Heart left ventricle (tissue), 16 donors: ENCODE data around the gene SLC44A5. TPM values are rescaled to one million over a fixed set of nuclear protein-coding genes. Genes with fewer than 3 reads are reported as not detected.
A peak's percentile ranks its signal among the peaks of the same experiment; 100 is the strongest.

Experiments used
- ATAC-seq, 4 donors: fragments of 200-7000 bp; cut with Tn5 transposase; one replicate each; pipeline ENCODE4 v1.9.1; 2020 to 2022; ENCODE audit warnings: moderate library complexity in 4 of 4, mild to moderate bottlenecking in 3 of 4, moderate number of reproducible peaks in 1 of 4
- DNase-seq, 5 donors: peaks; one replicate each; pipeline ENCODE4 v3.0.0-alpha.2; 2020
- H3K27ac ChIP-seq, 12 donors: fragments of 200-600 bp; sonication (generic) in 4 of 12; one replicate each; pipeline versions ENCODE4 v1.5.0 to v1.8.0; 2016 to 2022; ENCODE audit warnings: mild to moderate bottlenecking in 2 of 12
- H3K27me3 ChIP-seq, 9 donors: fragments of 200-600 bp; sonication (generic) in 2 of 9; one replicate each; pipeline versions ENCODE4 v1.5.1 to v1.8.0; 2016 to 2022; ENCODE audit warnings: mild to moderate bottlenecking in 3 of 9
- H3K36me3 ChIP-seq, 9 donors: fragments of 200-600 bp; sonication (generic) in 2 of 9; one replicate each; pipeline versions ENCODE4 v1.5.0 to v1.8.0; 2018 to 2022; ENCODE audit warnings: mild to moderate bottlenecking in 2 of 9
- H3K4me1 ChIP-seq, 12 donors: fragments of 200-600 bp; sonication (generic) in 4 of 12; one replicate each; pipeline versions ENCODE4 v1.5.0 to v1.8.0; 2016 to 2022; ENCODE audit warnings: mild to moderate bottlenecking in 3 of 12
- H3K4me3 ChIP-seq, 12 donors: fragments of 200-600 bp; sonication (generic) in 4 of 12; one replicate each; pipeline versions ENCODE4 v1.5.0 to v1.8.0; 2017 to 2022; ENCODE audit warnings: mild to moderate bottlenecking in 9 of 12, moderate library complexity in 4 of 12
- H3K9me3 ChIP-seq, 12 donors: fragments of 200-600 bp; sonication (generic) in 4 of 12; one replicate each; pipeline versions ENCODE4 v1.5.0 to v1.8.0; 2016 to 2022; ENCODE audit warnings: mild to moderate bottlenecking in 1 of 12
- CTCF ChIP-seq, 12 donors: fragments of 200-600 bp; sonication (generic) in 4 of 12; IDR thresholded peaks; one replicate each; pipeline versions ENCODE4 v1.5.0 to v1.8.0; 2018 to 2022; ENCODE audit warnings: antibody characterized with exemption in 12 of 12, mild to moderate bottlenecking in 5 of 12
- POLR2A ChIP-seq, 2 donors: fragments of 450-650 bp; IDR thresholded peaks; one replicate each; pipeline ENCODE4 v1.6.1; 2017; ENCODE audit warnings: antibody characterized with exemption in 2 of 2, mild to moderate bottlenecking in 2 of 2, moderate library complexity in 2 of 2
- WGBS, 4 donors: extraction: QIAGEN DNeasy Blood & Tissue Kit in 2 of 4; methylation state at CpG; one replicate each; pipeline versions ENCODE4 v1.1.5 to v1.1.7; 2013 to 2018; 5-methylcytosine and 5-hydroxymethylcytosine counted together
- intact Hi-C, 10 donors: fragments of 100-400 bp; cut with DNase I; formaldehyde crosslinking; loops; one replicate each; pipeline versions ENCODE4 v1.11.1 to v1.14.2; 2022
- polyA plus RNA-seq, 2 donors: library from polyadenylated mRNA; stranded (reverse); fragments of 200-250 nt; gene quantifications; one replicate each; pipeline ENCODE4 v1.2.3, GENCODE V29; 2013
- total RNA-seq, 9 donors: library from RNA; depleted of rRNA in 2 of 9; stranded (reverse); fragments of >200 nt in 2 of 9; fragmentation: NEBNext Ultra II Directional in 3 of 9; extraction: Animal tissue kit (Norgen Biotek cat#: 25700) in 3 of 9; gene quantifications; one replicate each; pipeline versions ENCODE4 v1.1.0 to v1.2.4, GENCODE V29; 2016 to 2023
- donor health status: ischemic (EF 13 %, LVEDD 7.1; RV severe dilation, severe dysfunction).
- donor health status: healthy with polysubstance abuse.
- donor health status: DM: no; HTN: yes; CAD: no.
- donor health status: DM: no; HTN: no; CAD: no.
- donor health status: ischemic (EF 25% LVEDD 6.9; RV normal size, moderate dysfunction).
- donor health status: ischemic (EF 25% LVEDD 5.7; RV mildly dilated, moderate dysfunction).
- donor health status: healthy.
- donor health status: DM: yes; HTN: yes; CAD: no.
- donor health status: ischemic (EF 35%, LVEDD 5.7; RV mildly dilated, moderate dysfunction).
- donor health status: nonischemic (EF 11% LVEDD 7.7; RV severe dilation, severe dysfunction).
- donor health status: DM: yes; HTN: yes; CAD: no.
- donor health status: PGD.
- donor health status: ischemic (EF 29% LVEDD 5.4; RV normal size, mild dysfunction).
- donor health status: nonischemic (EF 23%, LVEDD 6.1; RV moderate dilation, normal function).

SLC44A5 gene
- total and polyA plus RNA-seq, 11 donors, result 0.07 to 7.5 (median 1.8) TPM; not detected in 1

- peak in 1 of 4 donors; percentile 63 for ATAC-seq
- DNase-seq, result no peak
- Histone ChIP-seq H3K27me3 (no peaks in the 10 kb centered on the region), H3K27ac (no peak overlapping the region), H3K4me3 (no peak overlapping the region), H3K36me3 (no peaks in the 10 kb centered on the region), H3K9me3 (no peaks in the 10 kb centered on the region), H3K4me1 (no peaks in the 10 kb centered on the region)
- 53 to 67% (median 60%) methylated on average over 5 of the region's 5 CpGs for WGBS, 4 donors
- TF ChIP-seq POLR2A (IDR thresholded peaks at IDR 0.05) (no peak), CTCF (IDR thresholded peaks at IDR 0.05) (no peak)
- intact Hi-C loops, result no loop called here
These were observed 108.1 kb downstream of the SLC44A5 start for GRCh38 chr1:75502776-75503175.

GRCh38 chr1:75501577-75502295 lies 109.2 kb downstream of the SLC44A5 start:
- H3K9me3 ChIP-seq, result no peaks in the 10 kb centered on the region
- no peaks in the 10 kb centered on the region for H3K36me3 ChIP-seq
- TF ChIP-seq CTCF (IDR thresholded peaks at IDR 0.05), result no peak
- TF ChIP-seq POLR2A (IDR thresholded peaks at IDR 0.05), result no peak
- no peak for DNase-seq
- 74 to 87% (median 79%) methylated on average over 5 of the region's 5 CpGs for WGBS, 4 donors
- no peaks in the 10 kb centered on the region for H3K4me1 ChIP-seq
- H3K27ac ChIP-seq, result no peak overlapping the region
- ATAC-seq, result no peak
- H3K27me3 ChIP-seq, result no peaks in the 10 kb centered on the region
- no peak overlapping the region for H3K4me3 ChIP-seq
- intact Hi-C loops, result no loop called here

GRCh38 chr1:75492011-75492410 lies 118.9 kb downstream of the SLC44A5 start:
- peaks cover 0 to 13% (median 0%) of the 10 kb centered on the region in 12 donors for H3K9me3 ChIP-seq
- no peak for TF ChIP-seq CTCF (IDR thresholded peaks at IDR 0.05)
- TF ChIP-seq POLR2A (IDR thresholded peaks at IDR 0.05), result no peak
- ATAC-seq (no peak), DNase-seq (no peak)
- no peaks in the 10 kb centered on the region for H3K36me3 ChIP-seq
- no peaks in the 10 kb centered on the region for H3K27me3 ChIP-seq
- H3K27ac ChIP-seq, result no peak overlapping the region
- no peaks in the 10 kb centered on the region for H3K4me1 ChIP-seq
- intact Hi-C loops, result no loop called here
- WGBS, 4 donors, result 35 to 62% (median 44%) methylated on average over 1 of the region's 1 CpG
- no peak overlapping the region for H3K4me3 ChIP-seq

- no peaks in the 10 kb centered on the region for H3K4me1 ChIP-seq
- 70 to 84% (median 80%) methylated on average over 4 of the region's 4 CpGs for WGBS, 4 donors
- H3K4me3 ChIP-seq, result no peak overlapping the region
- no peak for DNase-seq
- H3K27me3 ChIP-seq, result no peaks in the 10 kb centered on the region
- no peak for TF ChIP-seq CTCF (IDR thresholded peaks at IDR 0.05)
- no peak for TF ChIP-seq POLR2A (IDR thresholded peaks at IDR 0.05)
- H3K36me3 ChIP-seq, result no peaks in the 10 kb centered on the region
- H3K27ac ChIP-seq, result no peak overlapping the region
- H3K9me3 ChIP-seq, result peaks cover 0 to 6% (median 0%) of the 10 kb centered on the region in 12 donors
- intact Hi-C loops, result no loop called here
- no peak for ATAC-seq
These were observed 123.5 kb downstream of the SLC44A5 start for GRCh38 chr1:75487399-75487798.
